CD4-positive, alpha-beta T cell treated with Interleukin-6 for 4 hours (primary cell): Measurements from ENCODE around the gene DISP3.
"Not testable (repeated sequence)": the region's sequence is repeated elsewhere in the genome, so short reads cannot be mapped to it uniquely, and the experiment has no call there.

ENCODE experiments used
- DNase-seq: peaks from one replicate; pipeline ENCODE4 v3.0.0-alpha.2; 2020; ENCODE audit warnings: mixed read lengths

DISP3 gene

GRCh38 chr1:11580049-11580448 is 101.1 kb downstream of the DISP3 start:
- DNase-seq = not testable (repeated sequence)

- no peak for DNase-seq
These were observed 102.6 kb downstream of the DISP3 start for GRCh38 chr1:11581445-11581991.

GRCh38 chr1:11585389-11585788 is 106.4 kb downstream of the DISP3 start:
- no peak for DNase-seq
